Hepatocyte (in vitro differentiated cells): ENCODE results near the gene RIPK4. TPM values are rescaled to one million over a fixed set of nuclear protein-coding genes. Genes with fewer than 3 reads are reported as not detected.

Experiments used
- DNase-seq: peaks from one replicate; pipeline ENCODE4 v3.0.0-alpha.2; 2016; ENCODE audit warnings: low spot score
- H2AFZ ChIP-seq: fragments of 200-600 bp; sonication (generic); 2 replicates; pipeline ENCODE4 v1.6.0; 2016; ENCODE audit warnings: antibody characterized with exemption, mild to moderate bottlenecking
- H3K27ac ChIP-seq: fragments of 200-600 bp; sonication (generic); 2 replicates; pipeline ENCODE4 v1.5.1; 2016; ENCODE audit warnings: mild to moderate bottlenecking
- H3K27me3 ChIP-seq: fragments of 200-600 bp; sonication (generic); 2 replicates; pipeline ENCODE4 v1.6.1; 2016
- H3K36me3 ChIP-seq: fragments of 200-600 bp; sonication (generic); replicated peaks from 2 replicates; pipeline ENCODE4 v1.5.1; 2016; ENCODE audit warnings: low read depth; ENCODE audit not compliant: insufficient read depth
- H3K4me1 ChIP-seq: fragments of 200-600 bp; sonication (generic); 2 replicates; pipeline ENCODE4 v1.5.1; 2016; ENCODE audit warnings: mild to moderate bottlenecking, moderate library complexity; ENCODE audit not compliant: insufficient read depth
- H3K4me2 ChIP-seq: fragments of 200-600 bp; sonication (generic); 2 replicates; pipeline ENCODE4 v1.6.0; 2016
- H3K4me3 ChIP-seq: fragments of 200-600 bp; sonication (generic); 2 replicates; pipeline ENCODE4 v1.5.1; 2016; ENCODE audit warnings: mild to moderate bottlenecking
- H3K79me2 ChIP-seq: fragments of 200-600 bp; sonication (generic); 2 replicates; pipeline ENCODE4 v1.6.0; 2017; ENCODE audit warnings: mild to moderate bottlenecking
- H3K9me2 ChIP-seq: fragments of 200-600 bp; sonication (generic); replicated peaks from 2 replicates; pipeline ENCODE4 v1.6.0; 2017; ENCODE audit warnings: mild to moderate bottlenecking; ENCODE audit not compliant: insufficient read depth
- H3K9me3 ChIP-seq: fragments of 200-600 bp; sonication (generic); 2 replicates; pipeline ENCODE4 v1.5.1; 2016; ENCODE audit warnings: low read depth, mild to moderate bottlenecking
- H4K20me1 ChIP-seq: fragments of 200-600 bp; sonication (generic); 2 replicates; pipeline ENCODE4 v1.6.0; 2016; ENCODE audit warnings: mild to moderate bottlenecking; ENCODE audit not compliant: insufficient read depth, poor library complexity, severe bottlenecking
- CTCF ChIP-seq: fragments of 200-600 bp; sonication (generic); IDR thresholded peaks from 2 replicates; pipeline ENCODE4 v1.5.1; 2016; ENCODE audit warnings: antibody characterized with exemption, mild to moderate bottlenecking; ENCODE audit not compliant: poor library complexity
- EZH2 ChIP-seq: fragments of 200-600 bp; sonication (generic); IDR thresholded peaks from 2 replicates; pipeline ENCODE4 v1.6.1; 2016; ENCODE audit warnings: antibody characterized with exemption, mild to moderate bottlenecking, borderline replicate concordance
- EZH2phosphoT487 ChIP-seq: fragments of 200-600 bp; sonication (generic); IDR thresholded peaks from one replicate; pipeline ENCODE4 v1.6.1; 2018; ENCODE audit warnings: antibody characterized with exemption, mild to moderate bottlenecking, low read depth, moderate library complexity; ENCODE audit not compliant: unreplicated experiment, severe bottlenecking
- WGBS: methylation state at CpG from one replicate; pipeline ENCODE4 v1.1.6; 2016; ENCODE audit warnings: low lambda C conversion rate; ENCODE audit errors: missing lambda C conversion rate; 5-methylcytosine and 5-hydroxymethylcytosine counted together
- polyA plus RNA-seq: library from polyadenylated mRNA; unstranded; fragments of >200 nt; fragmentation: Nextera tagmentation; extraction: Ambion mirVana; gene quantifications from 2 replicates; pipeline ENCODE4 v1.2.1, GENCODE V29; 2016
- total RNA-seq: library from RNA; depleted of rRNA; stranded (reverse); fragments of >200 nt; gene quantifications from 2 replicates; pipeline ENCODE4 v1.2.3, GENCODE V29; 2014

Gene RIPK4
- total and polyA plus RNA-seq, 2 experiments from 2014 or later: 28.1 to 32.8 TPM

GRCh38 chr21:41762753-41763152, 4.1 kb downstream of the RIPK4 start:
- H3K4me2 ChIP-seq: peak overlapping the region; percentile 70
- H3K36me3 ChIP-seq: no peaks in the 10 kb centered on the region
- H2AFZ ChIP-seq: no peak overlapping the region
- no peaks in the 10 kb centered on the region for H3K9me3 ChIP-seq
- TF ChIP-seq CTCF (no peak), EZH2phosphoT487 (no peak), EZH2 (no peak)
- peaks cover 26% of the 10 kb centered on the region for H3K4me1 ChIP-seq
- H3K4me3 ChIP-seq: no peak overlapping the region
- DNase-seq: no peak
- H3K79me2 ChIP-seq: peaks cover 88% of the 10 kb centered on the region
- 41% methylated on average over 16 of the region's 16 CpGs for WGBS
- H4K20me1 ChIP-seq: peaks cover 82% of the 10 kb centered on the region
- peaks cover 31% of the 10 kb centered on the region for H3K27me3 ChIP-seq
- H3K9me2 ChIP-seq: no peaks in the 10 kb centered on the region
- peak overlapping the region; percentile 94 for H3K27ac ChIP-seq

GRCh38 chr21:41761934-41762635, 4.8 kb downstream of the RIPK4 start:
- H3K4me2 ChIP-seq: peak overlapping the region; percentile 70
- H3K9me3 ChIP-seq: no peaks in the 10 kb centered on the region
- H3K4me1 ChIP-seq: peaks cover 26% of the 10 kb centered on the region
- no peaks in the 10 kb centered on the region for H3K36me3 ChIP-seq
- H3K27ac ChIP-seq: peak overlapping the region; percentile 94
- no peak for DNase-seq
- H3K9me2 ChIP-seq: no peaks in the 10 kb centered on the region
- no peak overlapping the region for H2AFZ ChIP-seq
- peaks cover 26% of the 10 kb centered on the region for H3K27me3 ChIP-seq
- TF ChIP-seq EZH2phosphoT487: no peak
- no peak for TF ChIP-seq CTCF
- no peak for TF ChIP-seq EZH2
- H3K4me3 ChIP-seq: peak overlapping the region; percentile 15
- H4K20me1 ChIP-seq: peaks cover 89% of the 10 kb centered on the region
- peaks cover 95% of the 10 kb centered on the region for H3K79me2 ChIP-seq
- WGBS: 11% methylated on average over 22 of the region's 22 CpGs

- TF ChIP-seq EZH2: no peak
- TF ChIP-seq EZH2phosphoT487: no peak
- Histone ChIP-seq H3K4me3 (peak overlapping the region; percentile 15), H2AFZ (no peak overlapping the region), H3K79me2 (peaks cover 99% of the 10 kb centered on the region), H4K20me1 (peaks cover 96% of the 10 kb centered on the region), H3K4me2 (peak overlapping the region; percentile 70), H3K27ac (peak overlapping the region; percentile 94), H3K27me3 (peaks cover 26% of the 10 kb centered on the region), H3K4me1 (peaks cover 26% of the 10 kb centered on the region), H3K9me3 (no peaks in the 10 kb centered on the region), H3K9me2 (no peaks in the 10 kb centered on the region), H3K36me3 (no peaks in the 10 kb centered on the region)
- WGBS: 10% methylated on average over 22 of the region's 22 CpGs
- DNase-seq: peak; percentile 55
These were observed 5.5 kb downstream of the RIPK4 start for GRCh38 chr21:41761211-41761933.

- DNase-seq: no peak
- WGBS: 83% methylated on average over 9 of the region's 9 CpGs
- Histone ChIP-seq H3K9me2 (no peaks in the 10 kb centered on the region), H3K27ac (no peak overlapping the region), H3K36me3 (no peaks in the 10 kb centered on the region), H3K4me3 (no peak overlapping the region), H3K9me3 (no peaks in the 10 kb centered on the region), H3K27me3 (peaks cover 19% of the 10 kb centered on the region), H3K4me1 (peaks cover 26% of the 10 kb centered on the region), H3K79me2 (peaks cover 99% of the 10 kb centered on the region), H3K4me2 (peak overlapping the region; percentile 70), H2AFZ (no peak overlapping the region), H4K20me1 (peaks cover 97% of the 10 kb centered on the region)
- TF ChIP-seq EZH2 (no peak), CTCF (no peak), EZH2phosphoT487 (no peak)
These were observed 6.4 kb downstream of the RIPK4 start for GRCh38 chr21:41760411-41760810.
